Ovary (tissue), 3 donors: ENCODE results near the gene KRTAP1-4.

ENCODE experiments used
- EP300 ChIP-seq: sonication (generic); formaldehyde crosslinking; IDR thresholded peaks from one replicate; pipeline ENCODE4 v1.6.1; 2017; ENCODE audit warnings: antibody characterized with exemption
- TF ChIP-seq, protein P1 (sequence below), 3 donors: fragments of 450-650 bp in 2 of 3; fragments of 200-600 bp in 1 of 3; IDR thresholded peaks; one replicate each; pipeline versions ENCODE4 v1.5.1 to v1.8.0; 2016 to 2022; ENCODE audit warnings: antibody characterized with exemption in 3 of 3, mild to moderate bottlenecking in 1 of 3
- donor health status: DM: no; HTN: no; CAD: no.

GRCh38 chr17:41019415-41019814, 10.6 kb downstream of the KRTAP1-4 start:
- TF ChIP-seq, protein P1, sequence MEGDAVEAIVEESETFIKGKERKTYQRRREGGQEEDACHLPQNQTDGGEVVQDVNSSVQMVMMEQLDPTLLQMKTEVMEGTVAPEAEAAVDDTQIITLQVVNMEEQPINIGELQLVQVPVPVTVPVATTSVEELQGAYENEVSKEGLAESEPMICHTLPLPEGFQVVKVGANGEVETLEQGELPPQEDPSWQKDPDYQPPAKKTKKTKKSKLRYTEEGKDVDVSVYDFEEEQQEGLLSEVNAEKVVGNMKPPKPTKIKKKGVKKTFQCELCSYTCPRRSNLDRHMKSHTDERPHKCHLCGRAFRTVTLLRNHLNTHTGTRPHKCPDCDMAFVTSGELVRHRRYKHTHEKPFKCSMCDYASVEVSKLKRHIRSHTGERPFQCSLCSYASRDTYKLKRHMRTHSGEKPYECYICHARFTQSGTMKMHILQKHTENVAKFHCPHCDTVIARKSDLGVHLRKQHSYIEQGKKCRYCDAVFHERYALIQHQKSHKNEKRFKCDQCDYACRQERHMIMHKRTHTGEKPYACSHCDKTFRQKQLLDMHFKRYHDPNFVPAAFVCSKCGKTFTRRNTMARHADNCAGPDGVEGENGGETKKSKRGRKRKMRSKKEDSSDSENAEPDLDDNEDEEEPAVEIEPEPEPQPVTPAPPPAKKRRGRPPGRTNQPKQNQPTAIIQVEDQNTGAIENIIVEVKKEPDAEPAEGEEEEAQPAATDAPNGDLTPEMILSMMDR (IDR thresholded peaks at IDR 0.05), result no peak
- TF ChIP-seq EP300, result no peak
